Measurements from ENCODE around the gene CBLIF. TPM values are rescaled to one million over a fixed set of nuclear protein-coding genes. Genes with fewer than 3 reads are reported as not detected.
"Not testable (repeated sequence)": the region's sequence is repeated elsewhere in the genome, so short reads cannot be mapped to it uniquely, and the experiment has no call there.

Gene CBLIF
- total and polyA plus RNA-seq, 2 experiments from 2014 or later, result not detected

DNA sequence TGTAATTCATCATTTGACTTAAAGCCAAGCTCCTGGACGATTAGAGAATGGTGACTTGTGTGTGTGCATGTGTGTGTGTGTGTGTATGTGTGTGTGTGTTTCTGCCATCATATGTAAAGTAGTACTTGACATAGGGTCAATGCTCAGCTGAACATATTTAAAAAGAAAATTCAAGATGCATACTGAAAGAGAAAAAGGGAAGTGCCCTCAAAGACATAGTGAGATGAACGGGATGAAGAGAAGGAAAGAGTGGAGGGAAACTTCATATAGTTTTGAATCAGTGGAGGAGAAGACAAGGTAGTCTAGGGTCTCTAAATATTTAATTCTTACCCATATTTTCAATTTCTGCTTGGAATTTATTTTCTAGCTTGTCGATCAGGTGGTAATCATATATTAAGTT lies 17.0 kb upstream of the CBLIF start:
- H3K4me3 ChIP-seq, result no peak overlapping the region

DNA sequence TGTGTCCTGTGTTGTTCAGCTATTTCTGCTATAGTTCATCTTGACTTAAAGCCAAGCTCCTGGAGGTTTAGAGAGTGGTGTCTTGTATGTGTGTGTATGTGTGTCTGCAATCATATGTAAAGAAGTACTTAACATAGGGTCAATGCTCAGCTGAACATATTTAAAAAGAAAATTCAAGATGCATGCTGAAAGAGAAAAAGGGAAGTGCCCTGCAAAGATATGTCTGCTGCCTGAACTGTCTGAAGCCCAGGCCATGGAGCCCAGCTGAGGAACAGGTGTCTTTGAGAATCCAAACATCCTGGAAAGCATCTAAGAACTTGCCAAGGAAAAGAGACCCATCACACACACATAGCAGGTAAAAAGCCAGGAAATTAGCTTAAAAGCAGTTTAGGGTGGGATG lies 14.4 kb upstream of the CBLIF start:
- Histone ChIP-seq H3K9me2 (ENCODE audit: insufficient read depth) (no peaks in the 10 kb centered on the region), H3F3A (ENCODE audit: insufficient read depth) (no peaks in the 10 kb centered on the region), H3K79me2 (ENCODE audit: insufficient read depth) (no peaks in the 10 kb centered on the region), H3K27me3 (replicated peaks; ENCODE audit: insufficient read depth) (peaks cover 6% of the 10 kb centered on the region), H2AFZ (no peak overlapping the region), H3K36me3 (ENCODE audit: low read depth) (no peaks in the 10 kb centered on the region), H3K9ac (no peak overlapping the region), H3K4me2 (ENCODE audit: unreplicated experiment) (no peak overlapping the region), H4K20me1 (ENCODE audit: insufficient read depth) (no peaks in the 10 kb centered on the region), H3K4me1 (ENCODE audit: insufficient read depth) (no peaks in the 10 kb centered on the region), H3K27ac (no peak overlapping the region), H3K9me3 (ENCODE audit: low read depth) (no peaks in the 10 kb centered on the region), H3K4me3 (no peak overlapping the region)
- DNase-seq, result no peak
- no peak for TF ChIP-seq EZH2phosphoT487 (IDR thresholded peaks at IDR 0.05; ENCODE audit: insufficient read depth, low read depth)
- no peak for TF ChIP-seq EZH2 (IDR thresholded peaks at IDR 0.05; ENCODE audit: insufficient read depth, poor library complexity, severe bottlenecking)
- in situ Hi-C loops (cut with MboI), result no loop called here

More for the DNA sequence above, 17.0 kb upstream of the CBLIF start:
- Histone ChIP-seq H3K27me3 (replicated peaks; ENCODE audit: insufficient read depth) (peaks cover 6% of the 10 kb centered on the region; the same call in 1 of the 2 replicates), H3F3A (ENCODE audit: insufficient read depth) (no peaks in the 10 kb centered on the region), H4K20me1 (ENCODE audit: insufficient read depth) (no peaks in the 10 kb centered on the region), H2AFZ (no peak overlapping the region), H3K27ac (no peak overlapping the region), H3K36me3 (ENCODE audit: low read depth) (no peaks in the 10 kb centered on the region), H3K9me3 (ENCODE audit: low read depth) (no peaks in the 10 kb centered on the region), H3K79me2 (ENCODE audit: insufficient read depth) (no peaks in the 10 kb centered on the region), H3K4me1 (ENCODE audit: insufficient read depth) (no peaks in the 10 kb centered on the region), H3K9me2 (ENCODE audit: insufficient read depth) (no peaks in the 10 kb centered on the region), H3K4me2 (ENCODE audit: unreplicated experiment) (no peak overlapping the region), H3K9ac (no peak overlapping the region)
- WGBS, 2 experiments (ENCODE audit: low coverage in 1 of 2, low lambda C conversion rate in 2 of 2, missing lambda C conversion rate in 2 of 2), result 22 to 38% methylated on average over 3 of the region's 3 CpGs
- in situ Hi-C loops (cut with MboI), result no loop called here
- DNase-seq, result no peak
- TF ChIP-seq EZH2 (IDR thresholded peaks at IDR 0.05; ENCODE audit: insufficient read depth, poor library complexity, severe bottlenecking) (no peak), EZH2phosphoT487 (IDR thresholded peaks at IDR 0.05; ENCODE audit: insufficient read depth, low read depth) (no peak)

DNA sequence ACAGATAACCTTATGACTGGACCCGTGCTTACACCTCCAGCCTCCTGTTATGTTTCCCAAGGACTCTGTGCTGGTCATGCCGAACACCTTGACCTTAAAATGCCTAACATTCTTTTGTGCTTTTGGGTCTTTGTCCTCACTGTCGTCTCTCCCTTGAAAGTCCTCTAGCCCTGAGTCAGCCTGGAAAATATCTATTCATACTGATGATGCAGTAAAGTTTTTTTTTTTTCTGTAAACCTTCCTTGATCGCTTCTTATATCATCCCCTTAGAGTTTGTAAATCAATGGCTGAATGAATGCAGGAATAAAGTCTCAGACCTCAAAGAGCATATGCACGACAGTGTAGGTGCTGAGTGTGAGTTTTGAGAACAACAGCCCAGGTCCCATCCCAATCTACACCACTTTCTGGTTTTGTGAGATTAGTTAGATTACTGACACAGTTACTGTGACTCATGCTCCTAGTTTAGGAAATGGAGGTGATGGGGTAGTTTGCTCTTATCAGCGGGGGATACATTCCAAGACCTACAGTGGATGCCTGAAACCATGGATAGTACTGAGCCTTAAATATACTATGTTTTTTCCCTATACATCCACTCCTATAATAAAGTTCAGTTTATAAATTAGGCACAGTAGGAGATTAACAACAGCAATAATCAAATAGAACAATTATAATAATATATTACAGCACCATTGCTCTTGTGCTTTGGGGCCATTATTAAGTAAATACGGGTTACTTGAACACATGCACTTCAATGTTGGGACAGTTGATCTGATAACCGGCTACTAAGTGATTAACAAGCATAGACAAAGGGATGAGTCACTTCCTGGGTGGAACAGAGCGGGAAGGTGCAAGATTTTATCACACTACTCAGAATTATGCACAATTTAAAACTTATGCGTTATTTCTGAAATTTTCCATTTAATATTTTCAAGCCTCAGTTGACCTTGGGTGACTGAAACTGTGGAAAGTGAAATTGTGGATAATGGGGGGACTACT lies 12.4 kb upstream of the CBLIF start:
- TF ChIP-seq EZH2phosphoT487 (IDR thresholded peaks at IDR 0.05; ENCODE audit: insufficient read depth, low read depth) (no peak), EZH2 (IDR thresholded peaks at IDR 0.05; ENCODE audit: insufficient read depth, poor library complexity, severe bottlenecking) (no peak)
- Histone ChIP-seq H3K79me2 (ENCODE audit: insufficient read depth) (no peaks in the 10 kb centered on the region), H3K36me3 (ENCODE audit: low read depth) (no peaks in the 10 kb centered on the region), H3K9me2 (ENCODE audit: insufficient read depth) (no peaks in the 10 kb centered on the region), H3K4me3 (no peak overlapping the region), H3K4me2 (ENCODE audit: unreplicated experiment) (no peak overlapping the region), H3K27me3 (replicated peaks; ENCODE audit: insufficient read depth) (peaks cover 6% of the 10 kb centered on the region), H4K20me1 (ENCODE audit: insufficient read depth) (no peaks in the 10 kb centered on the region), H2AFZ (no peak overlapping the region), H3K9ac (no peak overlapping the region), H3K27ac (no peak overlapping the region), H3F3A (ENCODE audit: insufficient read depth) (no peaks in the 10 kb centered on the region), H3K9me3 (ENCODE audit: low read depth) (no peaks in the 10 kb centered on the region), H3K4me1 (ENCODE audit: insufficient read depth) (no peaks in the 10 kb centered on the region)
- peak; percentile 7 for DNase-seq
- in situ Hi-C loops (cut with MboI), result no loop called here
- WGBS, 2 experiments (ENCODE audit: low coverage in 1 of 2, low lambda C conversion rate in 2 of 2, missing lambda C conversion rate in 2 of 2), result 41 to 43% methylated on average over 10 of the region's 10 CpGs

DNA sequence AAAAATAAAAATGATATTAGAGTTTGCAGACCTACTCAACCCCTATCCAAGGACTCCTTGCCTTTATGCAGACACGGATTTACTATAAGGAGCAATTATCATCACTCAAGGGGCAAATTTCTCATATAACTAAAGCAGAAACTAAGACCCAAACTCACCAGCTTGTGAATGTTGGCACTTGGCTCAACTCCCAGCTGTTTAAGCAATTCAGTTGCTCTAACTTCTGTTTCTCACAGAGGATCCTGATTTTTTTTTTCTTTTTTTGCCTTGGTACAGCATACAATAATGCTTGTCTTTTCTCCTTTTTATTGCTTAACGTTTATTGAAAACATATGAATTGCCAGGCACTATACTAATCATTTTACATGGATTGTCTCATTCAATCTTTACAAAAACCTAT lies 9.6 kb upstream of the CBLIF start:
- no peak overlapping the region for H3K9ac ChIP-seq
- no peaks in the 10 kb centered on the region; the same call in 1 of the 2 replicates for H3K27me3 ChIP-seq (replicated peaks; ENCODE audit: insufficient read depth)
- H3K79me2 ChIP-seq (ENCODE audit: insufficient read depth), result no peaks in the 10 kb centered on the region
- no peaks in the 10 kb centered on the region for H3K9me2 ChIP-seq (ENCODE audit: insufficient read depth)
- H2AFZ ChIP-seq, result no peak overlapping the region
- no peak overlapping the region for H3K27ac ChIP-seq
- no peaks in the 10 kb centered on the region for H3F3A ChIP-seq (ENCODE audit: insufficient read depth)
- H3K36me3 ChIP-seq (ENCODE audit: low read depth), result no peaks in the 10 kb centered on the region
- TF ChIP-seq EZH2phosphoT487 (IDR thresholded peaks at IDR 0.05; ENCODE audit: insufficient read depth, low read depth), result no peak
- TF ChIP-seq EZH2 (IDR thresholded peaks at IDR 0.05; ENCODE audit: insufficient read depth, poor library complexity, severe bottlenecking), result no peak
- H3K9me3 ChIP-seq (ENCODE audit: low read depth), result no peaks in the 10 kb centered on the region
- no peaks in the 10 kb centered on the region for H4K20me1 ChIP-seq (ENCODE audit: insufficient read depth)
- H3K4me1 ChIP-seq (ENCODE audit: insufficient read depth), result no peaks in the 10 kb centered on the region
- H3K4me2 ChIP-seq (ENCODE audit: unreplicated experiment), result no peak overlapping the region
- no peak for DNase-seq
- in situ Hi-C loops (cut with MboI), result no loop called here
- no peak overlapping the region for H3K4me3 ChIP-seq
- WGBS, 2 experiments (ENCODE audit: low coverage in 1 of 2, low lambda C conversion rate in 2 of 2, missing lambda C conversion rate in 2 of 2), result 0 to 8% methylated on average over 2 of the region's 2 CpGs

DNA sequence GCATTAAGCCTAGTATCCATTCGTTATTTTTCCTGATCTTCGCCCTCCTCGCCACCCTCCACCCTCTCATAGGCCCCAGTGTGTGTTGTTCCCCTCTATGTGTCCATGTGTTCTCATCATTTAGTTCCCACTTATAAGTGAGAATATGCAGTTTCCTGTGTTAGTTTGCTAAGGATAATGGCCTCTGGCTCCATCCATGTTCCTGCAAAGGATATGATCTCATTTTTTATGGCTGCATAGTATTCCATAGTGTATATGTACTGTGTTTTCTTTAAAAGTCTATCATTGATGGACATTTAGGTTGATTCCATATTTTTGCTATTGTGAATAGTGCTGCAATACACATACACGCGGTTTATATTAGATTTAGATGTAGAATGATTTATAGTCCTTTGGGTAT lies 6.1 kb upstream of the CBLIF start:
- H3K79me2 ChIP-seq (ENCODE audit: insufficient read depth); DNase-seq; H4K20me1 ChIP-seq (ENCODE audit: insufficient read depth); H3K4me1 ChIP-seq (ENCODE audit: insufficient read depth); H3K9ac ChIP-seq; H3K27ac ChIP-seq; H3K9me2 ChIP-seq (ENCODE audit: insufficient read depth); H3K9me3 ChIP-seq (ENCODE audit: low read depth); H2AFZ ChIP-seq; H3K4me3 ChIP-seq; in situ Hi-C loops (cut with MboI); H3K4me2 ChIP-seq (ENCODE audit: unreplicated experiment); H3F3A ChIP-seq (ENCODE audit: insufficient read depth); H3K36me3 ChIP-seq (ENCODE audit: low read depth); H3K27me3 ChIP-seq (replicated peaks; ENCODE audit: insufficient read depth): not testable (repeated sequence)
- WGBS, 2 experiments (ENCODE audit: low coverage in 1 of 2, low lambda C conversion rate in 2 of 2, missing lambda C conversion rate in 2 of 2), result 44 to 50% methylated on average over 5 of the region's 5 CpGs

DNA sequence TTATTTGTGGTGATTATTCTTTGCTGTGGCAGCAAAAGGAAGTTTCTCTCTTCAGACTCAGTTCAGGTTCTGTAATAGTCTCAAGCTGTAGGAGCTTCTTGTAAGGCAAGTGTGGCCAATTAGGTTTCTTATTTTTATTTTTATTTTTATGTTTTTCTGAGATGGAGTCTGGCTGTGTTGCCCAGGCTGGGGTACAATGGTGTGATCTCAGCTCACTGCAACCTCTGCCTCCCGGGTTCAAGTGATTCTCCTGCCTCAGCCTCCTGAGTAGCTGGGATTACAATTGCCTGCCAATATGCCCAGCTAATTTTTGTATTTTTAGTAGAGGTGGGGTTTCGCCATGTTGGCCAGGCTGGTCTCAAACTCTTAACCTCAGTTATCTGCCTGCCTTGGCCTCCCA lies 4.3 kb upstream of the CBLIF start:
- in situ Hi-C loops (cut with MboI); H4K20me1 ChIP-seq (ENCODE audit: insufficient read depth); H3K4me1 ChIP-seq (ENCODE audit: insufficient read depth); H3K9me2 ChIP-seq (ENCODE audit: insufficient read depth); H3K27me3 ChIP-seq (replicated peaks; ENCODE audit: insufficient read depth); H3K4me2 ChIP-seq (ENCODE audit: unreplicated experiment); H3K9me3 ChIP-seq (ENCODE audit: low read depth); H3K79me2 ChIP-seq (ENCODE audit: insufficient read depth); H3F3A ChIP-seq (ENCODE audit: insufficient read depth); DNase-seq; H2AFZ ChIP-seq; H3K27ac ChIP-seq; H3K36me3 ChIP-seq (ENCODE audit: low read depth); H3K9ac ChIP-seq; H3K4me3 ChIP-seq: not testable (repeated sequence)
- 17 to 23% methylated on average over 2 of the region's 2 CpGs for WGBS, 2 experiments (ENCODE audit: low coverage in 1 of 2, low lambda C conversion rate in 2 of 2, missing lambda C conversion rate in 2 of 2)

Data from GM23248 (cell line).